WTC11 (cell line): ENCODE data around the gene SCAF4. TPM values are rescaled to one million over a fixed set of nuclear protein-coding genes. Genes with fewer than 3 reads are reported as not detected.
"Not testable (repeated sequence)": the region's sequence is repeated elsewhere in the genome, so short reads cannot be mapped to it uniquely, and the experiment has no call there.

Experiments
- ATAC-seq: fragments of 200-7000 bp; cut with Tn5 transposase; 2 replicates; pipeline ENCODE4 v1.10.0; 2021; ENCODE audit warnings: mild to moderate bottlenecking, moderate library complexity
- CTCF ChIA-PET: fragments of 300-600 bp; sonication (Branson Sonifier 250); formaldehyde crosslinking; loops from one replicate; lab custom pipeline; 2021; ENCODE audit warnings: antibody characterized with exemption; lab: Charles Lee
- POLR2A ChIA-PET: fragments of 350-600 bp; sonication (Branson Sonifier 250); formaldehyde crosslinking; loops from one replicate; lab custom pipeline; 2021; ENCODE audit warnings: antibody characterized with exemption; lab: Charles Lee
- DNase-seq: peaks from one replicate; pipeline ENCODE4 v3.0.0; 2021; ENCODE audit warnings: low spot score
- H3K27ac Mint-ChIP-seq: 2 replicates; pipeline ENCODE4 v1.8.0; 2021; ENCODE audit warnings: mixed read lengths
- H3K27me3 Mint-ChIP-seq: 2 replicates; pipeline ENCODE4 v1.8.0; 2021; ENCODE audit warnings: low read depth, mild to moderate bottlenecking, moderate library complexity, mixed read lengths
- H3K36me3 Mint-ChIP-seq: 2 replicates; pipeline ENCODE4 v1.8.0; 2021; ENCODE audit warnings: mixed read lengths
- H3K4me1 Mint-ChIP-seq: 2 replicates; pipeline ENCODE4 v1.8.0; 2022; ENCODE audit warnings: mixed read lengths
- H3K4me3 Mint-ChIP-seq: 2 replicates; pipeline ENCODE4 v1.8.0; 2021; ENCODE audit warnings: mild to moderate bottlenecking, moderate library complexity, mixed read lengths
- H3K9me3 Mint-ChIP-seq: 2 replicates; pipeline ENCODE4 v1.8.0; 2021; ENCODE audit warnings: mixed read lengths
- E2F1 ChIP-seq: sonication (generic); formaldehyde crosslinking; IDR thresholded peaks from 2 replicates; pipeline ENCODE4 v1.8.0; 2022; ENCODE audit warnings: mild to moderate bottlenecking, missing genetic modification reagents
- FOXK1 ChIP-seq: sonication (generic); formaldehyde crosslinking; IDR thresholded peaks from 2 replicates; pipeline ENCODE4 v1.8.0; 2022; ENCODE audit warnings: mild to moderate bottlenecking, moderate library complexity, missing genetic modification reagents
- JUN ChIP-seq: sonication (generic); formaldehyde crosslinking; IDR thresholded peaks from 2 replicates; pipeline ENCODE4 v1.8.0; 2023; ENCODE audit warnings: mild to moderate bottlenecking, missing genetic modification reagents
- KAT7 ChIP-seq: sonication (generic); formaldehyde crosslinking; IDR thresholded peaks from 2 replicates; pipeline ENCODE4 v1.8.1; 2023; ENCODE audit warnings: missing genetic modification reagents, mild to moderate bottlenecking, borderline replicate concordance
- MAX ChIP-seq: sonication (generic); formaldehyde crosslinking; IDR thresholded peaks from 2 replicates; pipeline ENCODE4 v1.8.0; 2022; ENCODE audit warnings: mild to moderate bottlenecking, missing genetic modification reagents
- NFYB ChIP-seq: sonication (generic); formaldehyde crosslinking; conservative IDR thresholded peaks from 2 replicates; pipeline ENCODE4 v1.8.0; 2022; ENCODE audit warnings: low read depth, missing genetic modification reagents
- PRRX2 ChIP-seq: fragments of 250-450 bp; sonication (Bioruptor Pico); IDR thresholded peaks from 2 replicates; pipeline ENCODE4 v1.8.0; 2021; ENCODE audit warnings: mild to moderate bottlenecking
- RORB ChIP-seq: fragments of 250-450 bp; sonication (Bioruptor Pico); IDR thresholded peaks from 2 replicates; pipeline ENCODE4 v1.9.0; 2021; ENCODE audit warnings: mild to moderate bottlenecking
- ZNF416 ChIP-seq: fragments of 250-450 bp; sonication (Bioruptor Pico); IDR thresholded peaks from 2 replicates; pipeline ENCODE4 v1.9.0; 2021; ENCODE audit warnings: mild to moderate bottlenecking, inconsistent platforms
- ZNF532 ChIP-seq: fragments of 250-450 bp; sonication (Bioruptor Pico); IDR thresholded peaks from 2 replicates; pipeline ENCODE4 v1.9.0; 2021; ENCODE audit warnings: mild to moderate bottlenecking, borderline replicate concordance
- total RNA-seq: library from RNA; stranded (reverse); gene quantifications from 3 replicates; pipeline ENCODE4 v1.2.3, GENCODE V29; 2021
- TF ChIP-seq, protein P1 (sequence below): fragments of 250-450 bp; sonication (Bioruptor Pico); IDR thresholded peaks from 2 replicates; pipeline ENCODE4 v1.9.0; 2021; ENCODE audit warnings: mild to moderate bottlenecking
- TF ChIP-seq, protein P2 (sequence below): fragments of 250-450 bp; sonication (Bioruptor Pico); IDR thresholded peaks from 2 replicates; pipeline ENCODE4 v1.8.0; 2021; ENCODE audit warnings: mild to moderate bottlenecking
- TF ChIP-seq, protein P3 (sequence below): sonication (generic); formaldehyde crosslinking; IDR thresholded peaks from 2 replicates; pipeline ENCODE4 v1.8.1; 2023; ENCODE audit warnings: mild to moderate bottlenecking, missing genetic modification reagents, moderate library complexity

The SCAF4 gene
- total RNA-seq, 1 experiment from 2014 or later, result 54.0 TPM

DNA sequence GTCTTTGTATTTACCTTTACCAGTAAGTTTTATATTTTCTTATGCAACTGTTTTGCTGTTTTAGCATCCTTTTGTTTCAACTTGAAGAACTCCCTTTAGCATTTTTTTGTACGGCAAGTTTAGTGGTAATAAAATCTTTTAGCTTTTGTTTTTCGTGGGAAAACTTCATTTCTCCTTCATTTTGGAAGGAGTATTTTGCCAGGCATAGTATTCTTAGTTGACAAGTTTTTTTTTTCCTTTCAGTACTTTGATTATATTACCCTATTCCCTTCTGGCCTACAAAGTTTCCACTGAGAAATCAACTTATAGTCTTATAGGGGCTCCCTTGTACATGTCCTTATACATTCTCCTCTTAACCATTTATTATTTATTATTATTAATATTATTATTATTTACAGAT lies 95.0 kb downstream of the SCAF4 start (continued):
- TF ChIP-seq KAT7 (CRISPR knock-in tag) (no peak), RORB (no peak), PRRX2 (CRISPR knock-in tag) (no peak), FOXK1 (no peak), ZNF532 (CRISPR knock-in tag) (no peak), JUN (CRISPR knock-in tag) (no peak), E2F1 (no peak), ZNF416 (CRISPR knock-in tag) (no peak)
- TF ChIP-seq, protein P1, sequence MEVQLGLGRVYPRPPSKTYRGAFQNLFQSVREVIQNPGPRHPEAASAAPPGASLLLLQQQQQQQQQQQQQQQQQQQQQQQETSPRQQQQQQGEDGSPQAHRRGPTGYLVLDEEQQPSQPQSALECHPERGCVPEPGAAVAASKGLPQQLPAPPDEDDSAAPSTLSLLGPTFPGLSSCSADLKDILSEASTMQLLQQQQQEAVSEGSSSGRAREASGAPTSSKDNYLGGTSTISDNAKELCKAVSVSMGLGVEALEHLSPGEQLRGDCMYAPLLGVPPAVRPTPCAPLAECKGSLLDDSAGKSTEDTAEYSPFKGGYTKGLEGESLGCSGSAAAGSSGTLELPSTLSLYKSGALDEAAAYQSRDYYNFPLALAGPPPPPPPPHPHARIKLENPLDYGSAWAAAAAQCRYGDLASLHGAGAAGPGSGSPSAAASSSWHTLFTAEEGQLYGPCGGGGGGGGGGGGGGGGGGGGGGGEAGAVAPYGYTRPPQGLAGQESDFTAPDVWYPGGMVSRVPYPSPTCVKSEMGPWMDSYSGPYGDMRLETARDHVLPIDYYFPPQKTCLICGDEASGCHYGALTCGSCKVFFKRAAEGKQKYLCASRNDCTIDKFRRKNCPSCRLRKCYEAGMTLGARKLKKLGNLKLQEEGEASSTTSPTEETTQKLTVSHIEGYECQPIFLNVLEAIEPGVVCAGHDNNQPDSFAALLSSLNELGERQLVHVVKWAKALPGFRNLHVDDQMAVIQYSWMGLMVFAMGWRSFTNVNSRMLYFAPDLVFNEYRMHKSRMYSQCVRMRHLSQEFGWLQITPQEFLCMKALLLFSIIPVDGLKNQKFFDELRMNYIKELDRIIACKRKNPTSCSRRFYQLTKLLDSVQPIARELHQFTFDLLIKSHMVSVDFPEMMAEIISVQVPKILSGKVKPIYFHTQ (CRISPR knock-in tag), result no peak
- TF ChIP-seq, protein P2, sequence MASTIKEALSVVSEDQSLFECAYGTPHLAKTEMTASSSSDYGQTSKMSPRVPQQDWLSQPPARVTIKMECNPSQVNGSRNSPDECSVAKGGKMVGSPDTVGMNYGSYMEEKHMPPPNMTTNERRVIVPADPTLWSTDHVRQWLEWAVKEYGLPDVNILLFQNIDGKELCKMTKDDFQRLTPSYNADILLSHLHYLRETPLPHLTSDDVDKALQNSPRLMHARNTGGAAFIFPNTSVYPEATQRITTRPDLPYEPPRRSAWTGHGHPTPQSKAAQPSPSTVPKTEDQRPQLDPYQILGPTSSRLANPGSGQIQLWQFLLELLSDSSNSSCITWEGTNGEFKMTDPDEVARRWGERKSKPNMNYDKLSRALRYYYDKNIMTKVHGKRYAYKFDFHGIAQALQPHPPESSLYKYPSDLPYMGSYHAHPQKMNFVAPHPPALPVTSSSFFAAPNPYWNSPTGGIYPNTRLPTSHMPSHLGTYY (CRISPR knock-in tag), result no peak

GRCh38 chr21:31634993-31635392 lies 96.9 kb downstream of the SCAF4 start:
- POLR2A ChIA-PET, result interaction anchor here (0.6 kb wide), 1 partner anchor 11 kb away, joined by 4 read pairs; no protein-coding TSS in a partner anchor
- no peak overlapping the region for H3K4me3 Mint-ChIP-seq
- no peak for ATAC-seq
- CTCF ChIA-PET, result interaction anchor here (0.8 kb wide), 1 partner anchor 1129 kb away, joined by 5 read pairs; no protein-coding TSS in a partner anchor
- TF ChIP-seq MAX (no peak), KAT7 (CRISPR knock-in tag) (no peak), FOXK1 (no peak), ZNF416 (CRISPR knock-in tag) (no peak), NFYB (CRISPR knock-in tag) (no peak)
- TF ChIP-seq, protein P3, sequence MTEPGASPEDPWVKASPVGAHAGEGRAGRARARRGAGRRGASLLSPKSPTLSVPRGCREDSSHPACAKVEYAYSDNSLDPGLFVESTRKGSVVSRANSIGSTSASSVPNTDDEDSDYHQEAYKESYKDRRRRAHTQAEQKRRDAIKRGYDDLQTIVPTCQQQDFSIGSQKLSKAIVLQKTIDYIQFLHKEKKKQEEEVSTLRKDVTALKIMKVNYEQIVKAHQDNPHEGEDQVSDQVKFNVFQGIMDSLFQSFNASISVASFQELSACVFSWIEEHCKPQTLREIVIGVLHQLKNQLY (CRISPR knock-in tag), result no peak
- no peaks in the 10 kb centered on the region; the same call in 1 of the 2 replicates for H3K27me3 Mint-ChIP-seq
- peaks cover 7% of the 10 kb centered on the region for H3K36me3 Mint-ChIP-seq
- H3K27ac Mint-ChIP-seq, result no peak overlapping the region
- DNase-seq, result no peak
- peaks cover 16% of the 10 kb centered on the region for H3K9me3 Mint-ChIP-seq
- H3K4me1 Mint-ChIP-seq, result no peaks in the 10 kb centered on the region

- CTCF ChIA-PET, H3K36me3 Mint-ChIP-seq, H3K4me1 Mint-ChIP-seq, H3K4me3 Mint-ChIP-seq, DNase-seq, H3K27me3 Mint-ChIP-seq, H3K9me3 Mint-ChIP-seq, ATAC-seq, H3K27ac Mint-ChIP-seq: not testable (repeated sequence)
- POLR2A ChIA-PET, result interaction anchor here (0.5 to 0.6 kb wide), 2 partner anchors 14 to 1490 kb away, joined by 3 to 4 read pairs; no protein-coding TSS in a partner anchor
Observed at GRCh38 chr21:31631881-31632280, 100.0 kb downstream of the SCAF4 start.
